Suprapubic skin (tissue), 4 donors: Measurements from ENCODE around the gene NPAS3.

Source experiments
- CTCF ChIP-seq, 2 donors: fragments of 200-600 bp in 1 of 2; fragments of 450-650 bp in 1 of 2; sonication (generic) in 1 of 2; IDR thresholded peaks; one replicate each; pipeline ENCODE4 v1.5.1; 2016 to 2019; ENCODE audit warnings: antibody characterized with exemption in 2 of 2, mild to moderate bottlenecking in 1 of 2, moderate library complexity in 1 of 2
- EP300 ChIP-seq: sonication (generic); formaldehyde crosslinking; IDR thresholded peaks from one replicate; pipeline ENCODE4 v1.6.1; 2017; ENCODE audit warnings: antibody characterized with exemption
- POLR2A ChIP-seq, 2 donors: fragments of 450-650 bp; IDR thresholded peaks; one replicate each; pipeline ENCODE4 v1.6.1; 2017; ENCODE audit warnings: antibody characterized with exemption in 2 of 2, mild to moderate bottlenecking in 2 of 2, moderate library complexity in 2 of 2
- POLR2AphosphoS5 ChIP-seq, 3 donors: sonication (generic); formaldehyde crosslinking; IDR thresholded peaks; one replicate each; pipeline ENCODE4 v1.6.1; 2017; ENCODE audit warnings: antibody characterized with exemption in 3 of 3

- TF ChIP-seq CTCF (IDR thresholded peaks at IDR 0.05): no peak
- TF ChIP-seq POLR2AphosphoS5 (IDR thresholded peaks at IDR 0.05): no peak
- no peak for TF ChIP-seq EP300
- TF ChIP-seq POLR2A (IDR thresholded peaks at IDR 0.05): no peak
These were observed 123.1 kb downstream of the NPAS3 start for GRCh38 chr14:33061667-33062325.
